Trophoblast cell (in vitro differentiated cells and primary cell): ENCODE measurements around the gene CNPY4. TPM values are rescaled to one million over a fixed set of nuclear protein-coding genes. Genes with fewer than 3 reads are reported as not detected.
A peak's percentile ranks its signal among the peaks of the same experiment; 100 is the strongest.

Experiments
- DNase-seq, 2 donors: peaks; one replicate each; pipeline ENCODE4 v3.0.0-alpha.2; 2016
- H2AFZ ChIP-seq: 2 replicates; pipeline ENCODE4 v1.6.1; 2013; ENCODE audit warnings: low read length, moderate library complexity, mild to moderate bottlenecking; ENCODE audit not compliant: insufficient read depth, poor library complexity
- H2AK5ac ChIP-seq: 2 replicates; pipeline ENCODE4 v1.6.1; 2013; ENCODE audit warnings: mild to moderate bottlenecking, low read length
- H2BK120ac ChIP-seq: 2 replicates; pipeline ENCODE4 v1.6.1; 2013; ENCODE audit warnings: low read length, mild to moderate bottlenecking, moderate library complexity; ENCODE audit not compliant: insufficient read depth, poor library complexity
- H2BK12ac ChIP-seq: 2 replicates; pipeline ENCODE4 v1.6.1; 2013; ENCODE audit warnings: mild to moderate bottlenecking, low read length, moderate library complexity
- H2BK5ac ChIP-seq: 2 replicates; pipeline ENCODE4 v1.6.1; 2013; ENCODE audit warnings: low read length, low read depth, moderate library complexity, mild to moderate bottlenecking; ENCODE audit not compliant: poor library complexity
- H3K14ac ChIP-seq: 2 replicates; pipeline ENCODE4 v1.6.1; 2013; ENCODE audit warnings: mild to moderate bottlenecking, low read length
- H3K18ac ChIP-seq: 2 replicates; pipeline ENCODE4 v1.6.1; 2013; ENCODE audit warnings: mild to moderate bottlenecking, low read length
- H3K23ac ChIP-seq: 2 replicates; pipeline ENCODE4 v1.6.1; 2013; ENCODE audit warnings: low read length
- H3K27ac ChIP-seq: 2 replicates; pipeline ENCODE4 v1.5.1; 2013; ENCODE audit warnings: low read depth, mild to moderate bottlenecking, inconsistent platforms, low read length, moderate library complexity
- H3K27me3 ChIP-seq: 2 replicates; pipeline ENCODE4 v1.6.1; 2013; ENCODE audit warnings: inconsistent platforms, mild to moderate bottlenecking, low read length, moderate library complexity; ENCODE audit not compliant: insufficient read depth
- H3K36me3 ChIP-seq, 2 experiments: 1 replicate in 1 of 2; 2 replicates in 1 of 2; pipeline ENCODE4 v1.6.1; 2013; ENCODE audit warnings: low read length in 2 of 2, mild to moderate bottlenecking in 2 of 2, moderate library complexity in 1 of 2; ENCODE audit not compliant: insufficient read depth in 2 of 2, control insufficient read depth in 1 of 2
- H3K4ac ChIP-seq: 2 replicates; pipeline ENCODE4 v1.6.1; 2013; ENCODE audit warnings: low read depth, mild to moderate bottlenecking, low read length, moderate library complexity
- H3K4me1 ChIP-seq, 2 experiments: 1 replicate in 1 of 2; 2 replicates in 1 of 2; pipeline ENCODE4 v1.6.1; 2013; ENCODE audit warnings: low read length in 2 of 2, mild to moderate bottlenecking in 2 of 2, moderate library complexity in 1 of 2; ENCODE audit not compliant: insufficient read depth in 2 of 2, control insufficient read depth in 1 of 2
- H3K4me2 ChIP-seq: 2 replicates; pipeline ENCODE4 v1.6.1; 2013; ENCODE audit warnings: inconsistent platforms, mild to moderate bottlenecking, low read length, moderate library complexity
- H3K4me3 ChIP-seq: 2 replicates; pipeline ENCODE4 v1.5.1; 2013; ENCODE audit warnings: mild to moderate bottlenecking, low read depth, low read length, inconsistent platforms
- H3K79me1 ChIP-seq: one replicate; pipeline ENCODE4 v1.6.1; 2013; ENCODE audit warnings: low read length
- H3K79me2 ChIP-seq: 2 replicates; pipeline ENCODE4 v1.6.1; 2013; ENCODE audit warnings: low read length, mild to moderate bottlenecking; ENCODE audit not compliant: control insufficient read depth, insufficient read depth, poor library complexity
- H3K9ac ChIP-seq: 2 replicates; pipeline ENCODE4 v1.6.1; 2013; ENCODE audit warnings: mild to moderate bottlenecking, low read length
- H3K9me3 ChIP-seq: 2 replicates; pipeline ENCODE4 v1.6.1; 2013; ENCODE audit warnings: low read depth, mild to moderate bottlenecking, control low read depth, inconsistent platforms, low read length; ENCODE audit not compliant: insufficient read depth
- H4K12ac ChIP-seq: 2 replicates; pipeline ENCODE4 v1.6.1; 2013; ENCODE audit warnings: low read depth, mild to moderate bottlenecking, low read length, moderate library complexity
- H4K8ac ChIP-seq: 2 replicates; pipeline ENCODE4 v1.6.1; 2013; ENCODE audit warnings: low read depth, mild to moderate bottlenecking, low read length, moderate library complexity
- H4K91ac ChIP-seq: one replicate; pipeline ENCODE4 v1.6.1; 2013; ENCODE audit warnings: low read depth, mild to moderate bottlenecking, low read length, moderate library complexity
- WGBS: extraction: QIAGEN DNeasy Blood & Tissue Kit; methylation state at CpG from one replicate; pipeline ENCODE4 v1.1.7; 2013; ENCODE audit warnings: missing lambda C conversion rate; ENCODE audit not compliant: insufficient read length, insufficient coverage; ENCODE audit errors: extremely low coverage; 5-methylcytosine and 5-hydroxymethylcytosine counted together
- polyA plus RNA-seq: library from polyadenylated mRNA; stranded (reverse); fragments of 200-250 nt; gene quantifications from 2 replicates; pipeline ENCODE4 v1.2.3, GENCODE V29; 2013

The CNPY4 gene
- polyA plus RNA-seq, result 13.1 and 13.5 TPM in 2 replicates

- H3K36me3 ChIP-seq, result no peaks in the 10 kb centered on the region
- H3K4me1 ChIP-seq, result peaks cover 6 to 17% of the 10 kb centered on the region in 2 experiments
- H3K4me2 ChIP-seq, result peak within 1 kb of the TSS; percentile 81
- H3K79me2 ChIP-seq, result peaks cover 5% of the 10 kb centered on the region
- H3K9ac ChIP-seq, result peak within 1 kb of the TSS; percentile 93
- peak within 1 kb of the TSS; percentile 50 for H4K8ac ChIP-seq
- H3K27me3 ChIP-seq, result no peaks in the 10 kb centered on the region
- peak within 1 kb of the TSS; percentile 12 for H2AFZ ChIP-seq
- H2BK120ac ChIP-seq, result peak within 1 kb of the TSS; percentile 1
- H3K4me3 ChIP-seq, result peak within 1 kb of the TSS; percentile 92
- H3K23ac ChIP-seq, result no peak within 1 kb of the TSS
- H3K4ac ChIP-seq, result peak within 1 kb of the TSS; percentile 70
- no peak within 1 kb of the TSS for H2AK5ac ChIP-seq
- peak within 1 kb of the TSS; percentile 50 for H2BK5ac ChIP-seq
- H3K14ac ChIP-seq, result peak within 1 kb of the TSS; percentile 77
- H4K91ac ChIP-seq, result peak within 1 kb of the TSS; percentile 33
- peak within 1 kb of the TSS; percentile 4 for H4K12ac ChIP-seq
- H3K9me3 ChIP-seq, result no peaks in the 10 kb centered on the region
- H3K18ac ChIP-seq, result peak within 1 kb of the TSS; percentile 7
- H3K79me1 ChIP-seq, result no peaks in the 10 kb centered on the region
- peak within 1 kb of the TSS; percentile 29 for H3K27ac ChIP-seq
- DNase-seq, result peak; percentile 95 to 98
- H2BK12ac ChIP-seq, result no peak within 1 kb of the TSS
- WGBS, result no CpG with 5 or more reads among the region's 49 CpGs
Measured at GRCh38 chr7:100119072-100119969, at the start of gene CNPY4, which contains the start of gene TAF6. Gene CNPY4, plus strand, starts transcription at chr7:100119634. Its CDS starts 111 bp downstream, at chr7:100119745. Gene TAF6, minus strand, starts transcription at chr7:100119358. Its CDS starts 5,149 bp downstream, at chr7:100114209.

GRCh38 chr7:100069991-100070390 is 49.4 kb upstream of the CNPY4 start:
- Histone ChIP-seq H2AFZ (no peak overlapping the region), H4K8ac (no peak overlapping the region), H3K27me3 (no peaks in the 10 kb centered on the region), H3K4me3 (no peak overlapping the region), H3K79me1 (no peaks in the 10 kb centered on the region), H3K4ac (no peak overlapping the region), H3K18ac (no peak overlapping the region), H3K79me2 (no peaks in the 10 kb centered on the region), H3K9ac (no peak overlapping the region), H2BK5ac (no peak overlapping the region), H4K91ac (no peak overlapping the region), H3K4me2 (no peak overlapping the region), H4K12ac (no peak overlapping the region), H2AK5ac (no peak overlapping the region), H3K36me3 (peaks cover 55 to 58% of the 10 kb centered on the region in 2 experiments), H3K27ac (no peak overlapping the region), H2BK120ac (no peak overlapping the region), H3K23ac (no peak overlapping the region), H3K9me3 (peaks cover 30% of the 10 kb centered on the region), H2BK12ac (no peak overlapping the region), H3K4me1 (peaks cover 2 to 7% of the 10 kb centered on the region in 2 experiments), H3K14ac (no peak overlapping the region)
- no CpG with 5 or more reads among the region's 5 CpGs for WGBS
- DNase-seq, result no peak

- Histone ChIP-seq H2BK5ac (no peak overlapping the region), H3K23ac (no peak overlapping the region), H2BK12ac (no peak overlapping the region), H3K4ac (no peak overlapping the region), H3K4me3 (no peak overlapping the region), H4K91ac (no peak overlapping the region), H3K79me1 (no peaks in the 10 kb centered on the region), H2AK5ac (no peak overlapping the region), H3K9ac (no peak overlapping the region), H3K14ac (no peak overlapping the region), H4K8ac (no peak overlapping the region), H3K18ac (no peak overlapping the region), H3K36me3 (peaks cover 66 to 70% of the 10 kb centered on the region in 2 experiments), H3K79me2 (no peaks in the 10 kb centered on the region), H3K9me3 (peaks cover 36% of the 10 kb centered on the region), H3K27ac (no peak overlapping the region), H2BK120ac (no peak overlapping the region), H4K12ac (no peak overlapping the region), H3K27me3 (no peaks in the 10 kb centered on the region), H2AFZ (no peak overlapping the region), H3K4me2 (no peak overlapping the region), H3K4me1 (peaks cover 0 to under 1% of the 10 kb centered on the region in 2 experiments)
- WGBS, result no CpG with 5 or more reads among the region's 11 CpGs
- peak; percentile 51 to 62 for DNase-seq
Measured at GRCh38 chr7:100071018-100071723, 48.3 kb upstream of the CNPY4 start.

GRCh38 chr7:100072462-100072861 is 47.0 kb upstream of the CNPY4 start:
- Histone ChIP-seq H3K27ac (no peak overlapping the region), H3K79me2 (no peaks in the 10 kb centered on the region), H3K4me2 (no peak overlapping the region), H4K8ac (no peak overlapping the region), H4K91ac (no peak overlapping the region), H2AK5ac (no peak overlapping the region), H2AFZ (no peak overlapping the region), H3K4me3 (no peak overlapping the region), H3K79me1 (no peaks in the 10 kb centered on the region), H3K4me1 (no peaks in the 10 kb centered on the region), H3K4ac (no peak overlapping the region), H3K9me3 (peaks cover 36% of the 10 kb centered on the region), H3K23ac (no peak overlapping the region), H3K9ac (no peak overlapping the region), H2BK120ac (no peak overlapping the region), H3K14ac (no peak overlapping the region), H3K36me3 (peaks cover 73 to 80% of the 10 kb centered on the region in 2 experiments), H4K12ac (no peak overlapping the region), H3K27me3 (no peaks in the 10 kb centered on the region), H2BK12ac (no peak overlapping the region), H2BK5ac (no peak overlapping the region), H3K18ac (no peak overlapping the region)
- WGBS, result no CpG with 5 or more reads among the region's 10 CpGs
- DNase-seq, result no peak
